H1 (cell line): ENCODE measurements around the gene ARFRP1. TPM values are rescaled to one million over a fixed set of nuclear protein-coding genes. Genes with fewer than 3 reads are reported as not detected.

Experiments
- BRCA1 ChIP-seq: IDR thresholded peaks from 2 replicates; pipeline ENCODE4 v1.6.1; 2012; ENCODE audit warnings: low read depth, low read length, improper control_type of control experiment
- CEBPB ChIP-seq: IDR thresholded peaks from 2 replicates; pipeline ENCODE4 v1.6.1; 2012; ENCODE audit warnings: low read depth, low read length
- EZH2 ChIP-seq: fragments of 200-600 bp; sonication (generic); IDR thresholded peaks from 2 replicates; pipeline ENCODE4 v1.7.1; 2012; ENCODE audit warnings: low read depth, mild to moderate bottlenecking, moderate library complexity, low read length, inconsistent platforms; ENCODE audit not compliant: severe bottlenecking
- KDM4A ChIP-seq: IDR thresholded peaks from one replicate; pipeline ENCODE4 v1.7.1; 2012; ENCODE audit warnings: low read depth, mild to moderate bottlenecking, moderate library complexity, low read length, inconsistent platforms; ENCODE audit not compliant: severe bottlenecking
- polyA plus RNA-seq, 7 experiments: library from polyadenylated mRNA; depleted of rRNA in 3 of 7; stranded (reverse) in 5 of 7; unstranded in 2 of 7; fragments of >200 nt in 5 of 7; fragments of 200-250 nt in 2 of 7; gene quantifications; 1 replicate in 5 of 7; 2 replicates in 1 of 7; 4 replicates in 1 of 7; pipeline versions ENCODE4 v1.2.1 to v1.2.3, GENCODE V29; 2011 to 2013; ENCODE audit warnings: missing spikeins in 2 of 7, mixed read lengths in 2 of 7
- total RNA-seq: library from RNA; stranded (reverse); fragmentation: NEBNext Ultra II Directional; extraction: Animal tissue kit (Norgen Biotek cat#: 25700); gene quantifications from 2 replicates; pipeline ENCODE4 v1.2.1, GENCODE V29; 2021

ARFRP1 gene
- total and polyA plus RNA-seq, 2 of the 8 experiments (the other 6 are each of a cell fraction or from before 2014, with no cell fraction given): 12.9 to 22.9 TPM

GRCh38 chr20:63667858-63668257 is 39.9 kb downstream of the ARFRP1 start (continued):
- TF ChIP-seq EZH2: no peak
- no peak for TF ChIP-seq KDM4A
- no peak for TF ChIP-seq BRCA1
- TF ChIP-seq CEBPB: no peak
